ENCODE results near the gene DEFB114. TPM values are rescaled to one million over a fixed set of nuclear protein-coding genes. Genes with fewer than 3 reads are reported as not detected.

Gene DEFB114
- total RNA-seq, 1 donor: not detected

- Histone ChIP-seq H3K9me3 (ENCODE audit: low read depth, low read length) (peaks cover 6% of the 10 kb centered on the region), H3K4me3 (ENCODE audit: insufficient read depth, low read length) (no peak overlapping the region), H3K36me3 (ENCODE audit: insufficient read depth, low read length) (no peaks in the 10 kb centered on the region), H3K4me2 (ENCODE audit: insufficient read depth, low read length) (no peak overlapping the region), H3K27me3 (ENCODE audit: insufficient read depth, low read length) (no peaks in the 10 kb centered on the region), H3K79me2 (ENCODE audit: insufficient read depth, low read length) (no peaks in the 10 kb centered on the region), H2AFZ (ENCODE audit: low read length) (no peak overlapping the region), H3K4me1 (ENCODE audit: insufficient read depth, low read length) (no peaks in the 10 kb centered on the region), H4K20me1 (ENCODE audit: insufficient read depth, low read length) (no peaks in the 10 kb centered on the region), H3K27ac (ENCODE audit: low read depth, low read length) (no peak overlapping the region)
- TF ChIP-seq CTCF (IDR thresholded peaks at IDR 0.05; ENCODE audit: extremely low read depth, low read depth, low read length): no peak
- DNase-seq (ENCODE audit: insufficient read length, low spot score, missing footprints): no peak
Measured at GRCh38 chr6:49939993-49940498, 23.9 kb downstream of the DEFB114 start.

GRCh38 chr6:49937811-49938210, 26.2 kb downstream of the DEFB114 start:
- H3K4me3 ChIP-seq (ENCODE audit: insufficient read depth, low read length): no peak overlapping the region
- H4K20me1 ChIP-seq (ENCODE audit: insufficient read depth, low read length): no peaks in the 10 kb centered on the region
- H2AFZ ChIP-seq (ENCODE audit: low read length): no peak overlapping the region
- H3K4me1 ChIP-seq (ENCODE audit: insufficient read depth, low read length): no peaks in the 10 kb centered on the region
- no peaks in the 10 kb centered on the region for H3K27me3 ChIP-seq (ENCODE audit: insufficient read depth, low read length)
- H3K36me3 ChIP-seq (ENCODE audit: insufficient read depth, low read length): no peaks in the 10 kb centered on the region
- DNase-seq (ENCODE audit: insufficient read length, low spot score, missing footprints): no peak
- H3K9me3 ChIP-seq (ENCODE audit: low read depth, low read length): peaks cover 4% of the 10 kb centered on the region
- no peak overlapping the region for H3K4me2 ChIP-seq (ENCODE audit: insufficient read depth, low read length)
- no peak for TF ChIP-seq CTCF (IDR thresholded peaks at IDR 0.05; ENCODE audit: extremely low read depth, low read depth, low read length)
- H3K79me2 ChIP-seq (ENCODE audit: insufficient read depth, low read length): no peaks in the 10 kb centered on the region
- H3K27ac ChIP-seq (ENCODE audit: low read depth, low read length): no peak overlapping the region

GRCh38 chr6:49937017-49937416, 26.9 kb downstream of the DEFB114 start:
- no peak for TF ChIP-seq CTCF (IDR thresholded peaks at IDR 0.05; ENCODE audit: extremely low read depth, low read depth, low read length)
- DNase-seq (ENCODE audit: insufficient read length, low spot score, missing footprints): no peak
- Histone ChIP-seq H2AFZ (ENCODE audit: low read length) (no peak overlapping the region), H3K79me2 (ENCODE audit: insufficient read depth, low read length) (no peaks in the 10 kb centered on the region), H3K4me2 (ENCODE audit: insufficient read depth, low read length) (no peak overlapping the region), H3K36me3 (ENCODE audit: insufficient read depth, low read length) (no peaks in the 10 kb centered on the region), H3K9me3 (ENCODE audit: low read depth, low read length) (peaks cover 4% of the 10 kb centered on the region), H3K27ac (ENCODE audit: low read depth, low read length) (no peak overlapping the region), H3K27me3 (ENCODE audit: insufficient read depth, low read length) (no peaks in the 10 kb centered on the region), H3K4me1 (ENCODE audit: insufficient read depth, low read length) (no peaks in the 10 kb centered on the region), H4K20me1 (ENCODE audit: insufficient read depth, low read length) (no peaks in the 10 kb centered on the region), H3K4me3 (ENCODE audit: insufficient read depth, low read length) (no peak overlapping the region)

- Histone ChIP-seq H3K9me3 (ENCODE audit: low read depth, low read length) (peaks cover 4% of the 10 kb centered on the region), H4K20me1 (ENCODE audit: insufficient read depth, low read length) (no peaks in the 10 kb centered on the region), H2AFZ (ENCODE audit: low read length) (no peak overlapping the region), H3K4me3 (ENCODE audit: insufficient read depth, low read length) (no peak overlapping the region), H3K27me3 (ENCODE audit: insufficient read depth, low read length) (no peaks in the 10 kb centered on the region), H3K27ac (ENCODE audit: low read depth, low read length) (no peak overlapping the region), H3K4me2 (ENCODE audit: insufficient read depth, low read length) (no peak overlapping the region), H3K4me1 (ENCODE audit: insufficient read depth, low read length) (no peaks in the 10 kb centered on the region), H3K79me2 (ENCODE audit: insufficient read depth, low read length) (no peaks in the 10 kb centered on the region), H3K36me3 (ENCODE audit: insufficient read depth, low read length) (no peaks in the 10 kb centered on the region)
- no peak for DNase-seq (ENCODE audit: insufficient read length, low spot score, missing footprints)
- no peak for TF ChIP-seq CTCF (IDR thresholded peaks at IDR 0.05; ENCODE audit: extremely low read depth, low read depth, low read length)
Measured at GRCh38 chr6:49935387-49935786, 28.6 kb downstream of the DEFB114 start.
